IPS DF 4.7 (cell line): ENCODE measurements around the gene BCO2.

ENCODE experiments used
- DNase-seq: peaks from one replicate; pipeline ENCODE4 v3.0.0-alpha.2; 2013; ENCODE audit warnings: low spot score; ENCODE audit errors: extremely low read depth

Gene BCO2

GRCh38 chr11:112213753-112214152, 38.4 kb downstream of the BCO2 start:
- no peak for DNase-seq

- no peak for DNase-seq
Observed at GRCh38 chr11:112215621-112216020, 40.3 kb downstream of the BCO2 start.

- DNase-seq, result no peak
Observed at GRCh38 chr11:112216561-112217105, 41.3 kb downstream of the BCO2 start.

GRCh38 chr11:112219476-112220232, 44.3 kb downstream of the BCO2 start:
- no peak for DNase-seq

GRCh38 chr11:112221274-112221835, 46.0 kb downstream of the BCO2 start:
- DNase-seq, result no peak

- no peak for DNase-seq
Observed at GRCh38 chr11:112222303-112222702, 47.0 kb downstream of the BCO2 start.

GRCh38 chr11:112223121-112223520, 47.8 kb downstream of the BCO2 start:
- DNase-seq, result no peak

- no peak for DNase-seq
Observed at GRCh38 chr11:112223754-112224532, 48.6 kb downstream of the BCO2 start.

GRCh38 chr11:112225753-112226061, 50.4 kb downstream of the BCO2 start:
- no peak for DNase-seq

GRCh38 chr11:112226062-112226830, 50.9 kb downstream of the BCO2 start, which contains the start of gene PTS:
Gene PTS (plus strand): TSS chr11:112226428. CDS start chr11:112226444, 16 bp downstream.
- no peak for DNase-seq

- DNase-seq, result no peak
Observed at GRCh38 chr11:112226831-112227401, 51.6 kb downstream of the BCO2 start.

GRCh38 chr11:112227471-112227870, 52.2 kb downstream of the BCO2 start:
- DNase-seq, result no peak

- no peak for DNase-seq
Observed at GRCh38 chr11:112228706-112229105, 53.4 kb downstream of the BCO2 start.

GRCh38 chr11:112229159-112229558, 53.8 kb downstream of the BCO2 start:
- DNase-seq, result no peak

GRCh38 chr11:112229746-112230433, 54.6 kb downstream of the BCO2 start:
- no peak for DNase-seq

- no peak for DNase-seq
Observed at GRCh38 chr11:112231952-112232351, 56.6 kb downstream of the BCO2 start.

GRCh38 chr11:112235750-112236390, 60.6 kb downstream of the BCO2 start:
- no peak for DNase-seq

- DNase-seq, result no peak
Observed at GRCh38 chr11:112237451-112237850, 62.1 kb downstream of the BCO2 start.

- DNase-seq, result no peak
Observed at GRCh38 chr11:112238041-112238440, 62.7 kb downstream of the BCO2 start.

GRCh38 chr11:112241486-112241885, 66.2 kb downstream of the BCO2 start:
- DNase-seq, result no peak
